K562 (cell line): ENCODE measurements around the gene PDK1. TPM values are rescaled to one million over a fixed set of nuclear protein-coding genes. Genes with fewer than 3 reads are reported as not detected.

Experiments
- ATAC-seq: fragments of 200-7000 bp; cut with Tn5 transposase; 3 replicates; pipeline ENCODE4 v1.9.1; 2020; ENCODE audit warnings: moderate library complexity
- BruUV-seq: library from RNA; stranded (reverse); fragments of 400-500 nt; replicated peaks from 2 replicates; lab custom pipeline; 2021; lab: Mats Ljungman, UMichigan
- CTCF ChIA-PET: fragments of 300-600 bp; formaldehyde crosslinking; extraction: SDS; loops from one replicate; lab custom pipeline; 2021; ENCODE audit warnings: low intra/inter-chr PET ratio; lab: Yijun Ruan, JAX
- POLR2A ChIA-PET: fragments of 300-600, 350-650 bp; sonication (Branson Sonifier 250); formaldehyde crosslinking; extraction: SDS; loops from one replicate; lab custom pipeline; 2021; ENCODE audit warnings: antibody characterized with exemption, inconsistent platforms; lab: Yijun Ruan, JAX
- DNase-seq, 4 experiments: peaks; one replicate each; pipeline versions ENCODE4 v3.0.0 to v3.0.0-alpha.2; 2011 to 2018; ENCODE audit warnings: low spot score in 3 of 4, mixed read lengths in 3 of 4; ENCODE audit errors: extremely low read depth in 1 of 4
- FAIRE-seq: peaks from 2 replicates; lab custom pipeline; 2011; peaks lifted over from hg19 to GRCh38; lab: Jason Lieb, UNC
- H2AFZ ChIP-seq: 2 replicates; pipeline ENCODE4 v1.6.0; 2011; ENCODE audit warnings: low read depth, low read length, control low read depth, inconsistent platforms
- H3K27ac ChIP-seq: fragments of 200-600 bp; 3 replicates; pipeline ENCODE4 v1.8.0; 2011; ENCODE audit warnings: low read depth, mild to moderate bottlenecking, control low read depth, inconsistent platforms, low read length, moderate library complexity, mixed read lengths; ENCODE audit errors: extremely low read depth
- H3K27me3 ChIP-seq, 2 experiments: fragments of 300-600 bp in 1 of 2; 2 replicates in 1 of 2; 3 replicates in 1 of 2; pipeline versions ENCODE4 v1.6.0 to v1.8.0; 2011; ENCODE audit warnings: inconsistent platforms in 2 of 2, low read length in 2 of 2, mild to moderate bottlenecking in 1 of 2, mixed read lengths in 1 of 2, moderate library complexity in 1 of 2; ENCODE audit not compliant: control insufficient read depth in 2 of 2, insufficient read depth in 2 of 2
- H3K36me3 ChIP-seq: fragments of 300-600 bp; 3 replicates; pipeline ENCODE4 v1.8.0; 2011; ENCODE audit warnings: mild to moderate bottlenecking, low read length, inconsistent platforms; ENCODE audit not compliant: control insufficient read depth, insufficient read depth
- H3K4me1 ChIP-seq, 2 experiments: fragments of 200-600 bp in 1 of 2; replicated peaks in 1 of 2; 2 replicates in 1 of 2; 3 replicates in 1 of 2; pipeline versions ENCODE4 v1.5.1 to v1.8.0; 2011; ENCODE audit warnings: inconsistent platforms in 2 of 2, low read length in 2 of 2, mild to moderate bottlenecking in 1 of 2, mixed read lengths in 1 of 2, moderate library complexity in 1 of 2; ENCODE audit not compliant: control insufficient read depth in 2 of 2, insufficient read depth in 2 of 2
- H3K4me2 ChIP-seq: 2 replicates; pipeline ENCODE4 v1.6.1; 2011; ENCODE audit warnings: low read length, control low read depth, inconsistent platforms, mixed read lengths; ENCODE audit not compliant: insufficient read depth
- H3K4me3 ChIP-seq: fragments of 200-600 bp; sonication (generic), shearing (Covaris generic); 2 replicates; pipeline ENCODE4 v1.5.1; 2016; ENCODE audit warnings: control low read depth, inconsistent platforms
- H3K79me2 ChIP-seq: fragments of 200-600 bp; 3 replicates; pipeline ENCODE4 v1.8.0; 2011; ENCODE audit warnings: low read length, inconsistent platforms; ENCODE audit not compliant: control insufficient read depth, insufficient read depth
- H3K9ac ChIP-seq, 2 experiments: 2 replicates each; pipeline versions ENCODE4 v1.6.0 to v1.6.1; 2011; ENCODE audit warnings: low read depth in 2 of 2, low read length in 2 of 2, control low read depth in 1 of 2, inconsistent platforms in 1 of 2, mild to moderate bottlenecking in 1 of 2, mixed read lengths in 1 of 2; ENCODE audit not compliant: insufficient read depth in 1 of 2
- H3K9me1 ChIP-seq: one replicate; pipeline ENCODE4 v1.6.0; 2011; ENCODE audit warnings: inconsistent platforms, mild to moderate bottlenecking, low read length, moderate library complexity; ENCODE audit not compliant: control insufficient read depth, insufficient read depth
- H3K9me3 ChIP-seq: replicated peaks from 2 replicates; pipeline ENCODE4 v1.5.1; 2011; ENCODE audit warnings: low read depth, low read length, inconsistent platforms; ENCODE audit not compliant: control insufficient read depth, insufficient read depth
- H4K20me1 ChIP-seq: replicated peaks from 2 replicates; pipeline ENCODE4 v1.6.1; 2011; ENCODE audit warnings: low read length, inconsistent platforms, mixed read lengths; ENCODE audit not compliant: control insufficient read depth, insufficient read depth
- CCAR2 ChIP-seq: fragments of 200-400 bp; formaldehyde crosslinking; IDR thresholded peaks from 2 replicates; pipeline ENCODE4 v1.6.1; 2017; ENCODE audit warnings: mild to moderate bottlenecking, low read depth, low read length
- COPS2 ChIP-seq: fragments of 450-650 bp; conservative IDR thresholded peaks from 2 replicates; pipeline ENCODE4 v1.6.1; 2016; ENCODE audit warnings: mild to moderate bottlenecking, moderate library complexity
- CREM ChIP-seq: IDR thresholded peaks from 2 replicates; pipeline ENCODE4 v1.6.1; 2014; ENCODE audit warnings: antibody characterized with exemption, low read depth
- FOXK1 ChIP-seq: sonication (generic); formaldehyde crosslinking; IDR thresholded peaks from 2 replicates; pipeline ENCODE4 v1.8.0; 2022; ENCODE audit warnings: missing genetic modification reagents, mild to moderate bottlenecking, borderline replicate concordance
- HNRNPUL1 ChIP-seq: fragments of 200-400 bp; formaldehyde crosslinking; IDR thresholded peaks from 2 replicates; pipeline ENCODE4 v1.6.1; 2017; ENCODE audit warnings: low read length
- KAT8 ChIP-seq: fragments of 450-650 bp; IDR thresholded peaks from 2 replicates; pipeline ENCODE4 v1.6.1; 2016; ENCODE audit warnings: low read depth, mild to moderate bottlenecking
- KDM5B ChIP-seq: fragments of 200-600 bp; sonication (generic); IDR thresholded peaks from 2 replicates; pipeline ENCODE4 v1.6.1; 2012; ENCODE audit warnings: low read depth, mild to moderate bottlenecking, moderate library complexity, low read length, control low read depth, inconsistent platforms; ENCODE audit not compliant: insufficient replicate concordance
- NR2F6 ChIP-seq: fragments of 450-650 bp; formaldehyde crosslinking; IDR thresholded peaks from 2 replicates; pipeline ENCODE4 v1.4.0; 2020; ENCODE audit warnings: mild to moderate bottlenecking
- NR3C1 ChIP-seq: sonication (generic); formaldehyde crosslinking; IDR thresholded peaks from 2 replicates; pipeline ENCODE4 v1.8.1; 2022; ENCODE audit warnings: missing genetic modification reagents
- POLR2AphosphoS5 ChIP-seq: IDR thresholded peaks from 2 replicates; pipeline ENCODE4 v1.6.1; 2011; ENCODE audit warnings: mild to moderate bottlenecking, low read depth, low read length, moderate library complexity; ENCODE audit not compliant: control insufficient read depth, insufficient read depth
- PURB ChIP-seq: sonication (generic); formaldehyde crosslinking; IDR thresholded peaks from 2 replicates; pipeline ENCODE4 v1.9.0; 2021; ENCODE audit warnings: low read depth, mild to moderate bottlenecking, missing genetic modification reagents
- RAD21 ChIP-seq, 2 experiments: fragments of 250-450 bp in 1 of 2; fragments of 450-650 bp in 1 of 2; sonication (Bioruptor Pico) in 1 of 2; formaldehyde crosslinking in 1 of 2; IDR thresholded peaks in 1 of 2; conservative IDR thresholded peaks in 1 of 2; 2 replicates each; pipeline versions ENCODE4 v1.4.0 to v1.8.0; 2020 to 2022; ENCODE audit warnings: mild to moderate bottlenecking in 2 of 2, moderate library complexity in 1 of 2
- SMARCE1 ChIP-seq: fragments of 450-650 bp; IDR thresholded peaks from 2 replicates; pipeline ENCODE4 v1.7.1; 2016; ENCODE audit warnings: mild to moderate bottlenecking
- THRB ChIP-seq: fragments of 450-650 bp; formaldehyde crosslinking; conservative IDR thresholded peaks from 2 replicates; pipeline ENCODE4 v1.4.0; 2022; ENCODE audit warnings: mild to moderate bottlenecking, missing genetic modification characterization
- ZBTB11 ChIP-seq, 3 experiments: fragments of 200-800 bp in 1 of 3; fragments of 250-450 bp in 1 of 3; fragments of 450-650 bp in 1 of 3; sonication (Bioruptor Pico) in 1 of 3; sonication (Bioruptor generic) in 1 of 3; formaldehyde crosslinking in 1 of 3; IDR thresholded peaks; 2 replicates each; pipeline versions ENCODE4 v1.6.1 to v1.8.0; 2016 to 2022; ENCODE audit warnings: mild to moderate bottlenecking in 2 of 3, missing genetic modification characterization in 2 of 3, missing compliant biosample characterization in 1 of 3, moderate library complexity in 1 of 3
- ZNF3 ChIP-seq: fragments of 250-450 bp; sonication (Bioruptor Pico); IDR thresholded peaks from 2 replicates; pipeline ENCODE4 v1.5.0; 2021; ENCODE audit warnings: mild to moderate bottlenecking, moderate library complexity
- ZNF511 ChIP-seq: sonication (generic); formaldehyde crosslinking; IDR thresholded peaks from 2 replicates; pipeline ENCODE4 v1.8.0; 2022; ENCODE audit warnings: mild to moderate bottlenecking, missing genetic modification reagents
- WGBS: fragments of 100-300 bp; shearing (Covaris generic); methylation state at CpG from one replicate; pipeline ENCODE4 v1.1.6; 2016; ENCODE audit warnings: low coverage, mixed read lengths; ENCODE audit not compliant: insufficient coverage; ENCODE audit errors: missing lambda C conversion rate; 5-methylcytosine and 5-hydroxymethylcytosine counted together
- in situ Hi-C: fragments of 300-500 bp; cut with MboI; formaldehyde crosslinking; loops from 4 replicates; pipeline ENCODE4 v1.15.0; 2018; ENCODE audit warnings: inconsistent platforms, mixed read lengths
- intact Hi-C: fragments of 100-400 bp; cut with micrococcal nuclease; formaldehyde crosslinking; loops from 2 replicates; pipeline ENCODE4 v1.14.2; 2022
- polyA plus RNA-seq, 8 experiments: library from polyadenylated mRNA; depleted of rRNA in 4 of 8; stranded (reverse) in 5 of 8; unstranded in 3 of 8; fragments of >200 nt; fragmentation: Nextera tagmentation in 2 of 8; fragmentation: Illumina TruSeq in 1 of 8; extraction: Ambion mirVana in 2 of 8; extraction: Trizol in 1 of 8; gene quantifications; 2 replicates each; pipeline versions ENCODE4 v1.2.1 to v1.2.3, GENCODE V29; 2011 to 2014; ENCODE audit warnings: inconsistent platforms in 1 of 8, missing spikeins in 1 of 8
- total RNA-seq, 7 experiments: library from RNA; depleted of rRNA in 6 of 7; stranded (reverse); fragments of >200 nt in 6 of 7; fragmentation: Illumina TruSeq in 2 of 7; extraction: Trizol in 2 of 7; gene quantifications; 2 replicates each; pipeline versions ENCODE4 v1.2.1 to v1.2.3, GENCODE V29; 2011 to 2021; ENCODE audit warnings: low replicate concordance in 1 of 7

The PDK1 gene
- total and polyA plus RNA-seq, 9 of the 15 experiments (the other 6 are each of a cell fraction or from before 2014, with no cell fraction given), result 3.5 to 176 (median 13.9) TPM

- intact Hi-C loops, result no loop called here
- H3K36me3 ChIP-seq, result peaks cover 63% of the 10 kb centered on the region
- CTCF ChIA-PET, result no interaction called here
Observed at GRCh38 chr2:172582656-172583055, 26.8 kb downstream of the PDK1 start.

More at GRCh38 chr2:172582656-172583055, 26.8 kb downstream of the PDK1 start:
- H3K9ac ChIP-seq, result no peak overlapping the region
- 29% methylated on average over 1 of the region's 1 CpG for WGBS
- H3K27ac ChIP-seq, result no peak overlapping the region
- no peak overlapping the region for H3K4me3 ChIP-seq
- in situ Hi-C loops, result no loop called here
- H3K9me3 ChIP-seq, result peaks cover 16% of the 10 kb centered on the region
- no peaks in the 10 kb centered on the region for H3K27me3 ChIP-seq
- H3K79me2 ChIP-seq, result peaks cover 18% of the 10 kb centered on the region
- no peak overlapping the region for H3K4me2 ChIP-seq
- ATAC-seq (no peak), FAIRE-seq (no peak), DNase-seq (no peak)
- no TSS peak for BruUV-seq
- no peaks in the 10 kb centered on the region for H3K9me1 ChIP-seq
- POLR2A ChIA-PET, result interaction anchor here (1.0 kb wide), 1 partner anchor 18 kb away, joined by 3 read pairs; no protein-coding TSS in a partner anchor
- TF ChIP-seq NR3C1 (CRISPR knock-in tag), result no peak
- TF ChIP-seq PURB (CRISPR knock-in tag), result no peak
- no peak for TF ChIP-seq THRB (CRISPR knock-in tag)
- no peak for TF ChIP-seq FOXK1 (CRISPR knock-in tag)
- TF ChIP-seq POLR2AphosphoS5, result no peak
- TF ChIP-seq COPS2, result no peak
- TF ChIP-seq KDM5B, result no peak
- TF ChIP-seq KAT8, result no peak
- no peak for TF ChIP-seq ZNF3 (CRISPR knock-in tag)
- no peak for TF ChIP-seq RAD21 (CRISPR knock-in tag; conservative IDR thresholded peaks at IDR 0.05 in 1 of 2, IDR thresholded peaks at IDR 0.05 in 1 of 2)
- TF ChIP-seq ZNF511 (CRISPR knock-in tag), result no peak
- TF ChIP-seq CCAR2, result no peak
- TF ChIP-seq CREM, result no peak
- TF ChIP-seq ZBTB11 (CRISPR knock-in tag; IDR thresholded peaks at IDR 0.05), result no peak
- no peak for TF ChIP-seq NR2F6
- no peak for TF ChIP-seq HNRNPUL1
- no peak for TF ChIP-seq SMARCE1
- H4K20me1 ChIP-seq, result no peaks in the 10 kb centered on the region
- no peak overlapping the region for H2AFZ ChIP-seq
- H3K4me1 ChIP-seq, result no peaks in the 10 kb centered on the region
